H9 (cell line): ENCODE results near the gene RPA4. TPM values are rescaled to one million over a fixed set of nuclear protein-coding genes. Genes with fewer than 3 reads are reported as not detected.

ENCODE experiments used
- DNase-seq: peaks from one replicate; pipeline ENCODE4 v3.0.0-alpha.2; 2017
- H2AFZ ChIP-seq: one replicate; pipeline ENCODE4 v1.6.1; 2013; ENCODE audit warnings: mild to moderate bottlenecking, low read length, control low read depth, moderate library complexity
- H2AK5ac ChIP-seq: 2 replicates; pipeline ENCODE4 v1.6.1; 2013; ENCODE audit warnings: low read length, control low read depth, mixed read lengths; ENCODE audit not compliant: insufficient read length
- H2BK120ac ChIP-seq: one replicate; pipeline ENCODE4 v1.6.1; 2013; ENCODE audit warnings: low read depth, mild to moderate bottlenecking, low read length, control low read depth, inconsistent platforms; ENCODE audit not compliant: poor library complexity, severe bottlenecking
- H2BK12ac ChIP-seq: 2 replicates; pipeline ENCODE4 v1.6.1; 2013; ENCODE audit warnings: low read length, control low read depth, mixed read lengths, low read depth; ENCODE audit not compliant: insufficient read length
- H2BK15ac ChIP-seq: 2 replicates; pipeline ENCODE4 v1.6.1; 2013; ENCODE audit warnings: low read depth, low read length, control low read depth
- H2BK20ac ChIP-seq: one replicate; pipeline ENCODE4 v1.6.1; 2013; ENCODE audit warnings: low read depth, mild to moderate bottlenecking, low read length, control low read depth, inconsistent platforms; ENCODE audit not compliant: poor library complexity, severe bottlenecking
- H2BK5ac ChIP-seq: 2 replicates; pipeline ENCODE4 v1.6.1; 2013; ENCODE audit warnings: low read length, control low read depth, mixed read lengths; ENCODE audit not compliant: insufficient read length
- H3K14ac ChIP-seq: 2 replicates; pipeline ENCODE4 v1.6.1; 2013; ENCODE audit warnings: low read length, control low read depth; ENCODE audit not compliant: insufficient read depth
- H3K18ac ChIP-seq: 2 replicates; pipeline ENCODE4 v1.6.1; 2013; ENCODE audit warnings: low read depth, mild to moderate bottlenecking, mixed read lengths, low read length, control low read depth; ENCODE audit not compliant: insufficient read length
- H3K23ac ChIP-seq: 2 replicates; pipeline ENCODE4 v1.6.1; 2013; ENCODE audit warnings: low read length, control low read depth, mixed read lengths, low read depth; ENCODE audit not compliant: insufficient read length
- H3K23me2 ChIP-seq: 2 replicates; pipeline ENCODE4 v1.6.1; 2013; ENCODE audit warnings: low read depth, mild to moderate bottlenecking, mixed read lengths, low read length, control low read depth; ENCODE audit not compliant: insufficient read length, poor library complexity, severe bottlenecking
- H3K27ac ChIP-seq: 2 replicates; pipeline ENCODE4 v1.5.1; 2013; ENCODE audit warnings: low read length, control low read depth, mixed read lengths, low read depth; ENCODE audit not compliant: insufficient read length
- H3K27me3 ChIP-seq: 2 replicates; pipeline ENCODE4 v1.6.1; 2013; ENCODE audit warnings: low read length, control low read depth, inconsistent platforms; ENCODE audit not compliant: insufficient read depth
- H3K4ac ChIP-seq: 2 replicates; pipeline ENCODE4 v1.6.1; 2013; ENCODE audit warnings: low read depth, mild to moderate bottlenecking, control low read depth, inconsistent platforms, low read length, moderate library complexity
- H3K4me1 ChIP-seq: 2 replicates; pipeline ENCODE4 v1.6.1; 2013; ENCODE audit warnings: low read length, control low read depth, inconsistent platforms; ENCODE audit not compliant: insufficient read depth
- H3K4me2 ChIP-seq: 2 replicates; pipeline ENCODE4 v1.6.1; 2013; ENCODE audit warnings: low read length, control low read depth, mixed read lengths; ENCODE audit not compliant: insufficient read length, insufficient read depth
- H3K56ac ChIP-seq: 2 replicates; pipeline ENCODE4 v1.6.1; 2013; ENCODE audit warnings: low read depth, mild to moderate bottlenecking, mixed read lengths, low read length, control low read depth; ENCODE audit not compliant: insufficient read length
- H3K79me1 ChIP-seq: 2 replicates; pipeline ENCODE4 v1.6.1; 2013; ENCODE audit warnings: low read depth, mild to moderate bottlenecking, moderate library complexity, low read length, control low read depth, inconsistent platforms; ENCODE audit not compliant: insufficient read depth, poor library complexity, severe bottlenecking
- H3K79me2 ChIP-seq: 2 replicates; pipeline ENCODE4 v1.6.1; 2013; ENCODE audit warnings: low read length, control low read depth, inconsistent platforms; ENCODE audit not compliant: insufficient read depth
- H3K9ac ChIP-seq: 2 replicates; pipeline ENCODE4 v1.6.1; 2013; ENCODE audit warnings: low read length, control low read depth, mixed read lengths; ENCODE audit not compliant: insufficient read length; ENCODE audit errors: extremely low read depth
- H3K9me3 ChIP-seq: one replicate; pipeline ENCODE4 v1.6.1; 2013; ENCODE audit warnings: low read depth, low read length, inconsistent platforms; ENCODE audit not compliant: control insufficient read depth
- H3T11ph ChIP-seq: one replicate; pipeline ENCODE4 v1.6.1; 2013; ENCODE audit warnings: mild to moderate bottlenecking, low read length, control low read depth, inconsistent platforms
- H4K20me1 ChIP-seq: one replicate; pipeline ENCODE4 v1.6.1; 2013; ENCODE audit not compliant: control insufficient read depth, insufficient read length, insufficient read depth
- H4K5ac ChIP-seq: 2 replicates; pipeline ENCODE4 v1.6.1; 2013; ENCODE audit warnings: low read depth, mild to moderate bottlenecking, mixed read lengths, low read length, control low read depth; ENCODE audit not compliant: insufficient read length
- H4K8ac ChIP-seq: replicated peaks from 2 replicates; pipeline ENCODE4 v1.6.1; 2013; ENCODE audit warnings: low read length, control low read depth, mixed read lengths, low read depth; ENCODE audit not compliant: insufficient read length
- H4K91ac ChIP-seq: 2 replicates; pipeline ENCODE4 v1.6.1; 2013; ENCODE audit warnings: low read depth, mild to moderate bottlenecking, moderate library complexity, mixed read lengths, low read length, control low read depth; ENCODE audit not compliant: insufficient read length
- H3K27ac Mint-ChIP-seq, 3 experiments: 2 replicates in 2 of 3; 3 replicates in 1 of 3; pipeline ENCODE4 v1.8.0; 2020 to 2021; ENCODE audit warnings: mixed read lengths in 3 of 3, mild to moderate bottlenecking in 1 of 3, moderate library complexity in 1 of 3
- H3K27me3 Mint-ChIP-seq: 2 replicates; pipeline ENCODE4 v1.8.0; 2021; ENCODE audit warnings: low read depth, mild to moderate bottlenecking, moderate library complexity, mixed read lengths
- H3K36me3 Mint-ChIP-seq, 3 experiments: 2 replicates in 2 of 3; 3 replicates in 1 of 3; pipeline ENCODE4 v1.8.0; 2020 to 2021; ENCODE audit warnings: low read depth in 3 of 3, mixed read lengths in 3 of 3; ENCODE audit not compliant: insufficient read depth in 1 of 3
- H3K4me1 Mint-ChIP-seq, 2 experiments: 2 replicates each; pipeline ENCODE4 v1.8.0; 2020; ENCODE audit warnings: mixed read lengths in 2 of 2
- H3K4me3 Mint-ChIP-seq, 2 experiments: 2 replicates in 1 of 2; 3 replicates in 1 of 2; pipeline ENCODE4 v1.8.0; 2020 to 2021; ENCODE audit warnings: mild to moderate bottlenecking in 2 of 2, mixed read lengths in 2 of 2, moderate library complexity in 1 of 2
- H3K9me3 Mint-ChIP-seq, 2 experiments: 2 replicates in 1 of 2; 3 replicates in 1 of 2; pipeline ENCODE4 v1.8.0; 2020; ENCODE audit warnings: mild to moderate bottlenecking in 2 of 2, mixed read lengths in 2 of 2, moderate library complexity in 1 of 2
- WGBS: extraction: QIAGEN DNeasy Blood & Tissue Kit; methylation state at CpG from one replicate; pipeline ENCODE4 v1.1.7; 2013; ENCODE audit warnings: missing lambda C conversion rate, low lambda C conversion rate, mixed read lengths; ENCODE audit not compliant: insufficient read length; ENCODE audit errors: extremely low coverage; 5-methylcytosine and 5-hydroxymethylcytosine counted together
- total RNA-seq: library from RNA; stranded (reverse); gene quantifications from 2 replicates; pipeline ENCODE4 v1.2.1, GENCODE V29; 2021
- TF ChIP-seq, protein P1 (sequence below): fragments of 200-600 bp; sonication (generic); conservative IDR thresholded peaks from 3 replicates; pipeline ENCODE4 v1.8.0; 2021; ENCODE audit warnings: antibody characterized with exemption, mild to moderate bottlenecking

RPA4 gene
- total RNA-seq, 1 experiment from 2014 or later: 1.0 TPM

DNA sequence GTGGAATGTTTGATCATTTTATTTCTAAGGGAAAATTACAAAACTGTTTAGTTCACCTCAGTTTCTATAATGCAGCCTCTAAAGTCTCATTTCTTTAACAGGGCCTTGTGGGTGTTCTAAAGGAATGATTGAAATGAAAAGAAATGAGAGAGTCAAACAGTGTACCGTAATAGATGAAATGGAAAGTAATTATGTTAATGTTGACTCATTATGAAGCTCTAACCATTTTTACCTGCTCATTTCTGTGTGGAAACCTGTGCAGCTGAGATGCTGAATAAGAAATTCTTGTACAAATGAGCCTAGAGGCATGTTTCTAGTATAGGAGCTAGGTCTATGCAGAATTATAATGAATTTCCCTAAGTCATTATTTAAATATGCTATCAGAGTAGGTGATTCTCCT lies 45.2 kb upstream of the RPA4 start:
- H3K36me3 Mint-ChIP-seq: no peaks in the 10 kb centered on the region

More for the DNA sequence above, 45.2 kb upstream of the RPA4 start:
- H3K14ac ChIP-seq: no peak overlapping the region
- H3K4me1 Mint-ChIP-seq: peaks cover 43 to 49% of the 10 kb centered on the region in 2 experiments
- H2BK120ac ChIP-seq: no peak overlapping the region
- no peak overlapping the region for H3K18ac ChIP-seq
- no peak overlapping the region for H2AFZ ChIP-seq
- no peak overlapping the region for H4K8ac ChIP-seq
- no peak overlapping the region for H2BK12ac ChIP-seq
- TF ChIP-seq, protein P1, sequence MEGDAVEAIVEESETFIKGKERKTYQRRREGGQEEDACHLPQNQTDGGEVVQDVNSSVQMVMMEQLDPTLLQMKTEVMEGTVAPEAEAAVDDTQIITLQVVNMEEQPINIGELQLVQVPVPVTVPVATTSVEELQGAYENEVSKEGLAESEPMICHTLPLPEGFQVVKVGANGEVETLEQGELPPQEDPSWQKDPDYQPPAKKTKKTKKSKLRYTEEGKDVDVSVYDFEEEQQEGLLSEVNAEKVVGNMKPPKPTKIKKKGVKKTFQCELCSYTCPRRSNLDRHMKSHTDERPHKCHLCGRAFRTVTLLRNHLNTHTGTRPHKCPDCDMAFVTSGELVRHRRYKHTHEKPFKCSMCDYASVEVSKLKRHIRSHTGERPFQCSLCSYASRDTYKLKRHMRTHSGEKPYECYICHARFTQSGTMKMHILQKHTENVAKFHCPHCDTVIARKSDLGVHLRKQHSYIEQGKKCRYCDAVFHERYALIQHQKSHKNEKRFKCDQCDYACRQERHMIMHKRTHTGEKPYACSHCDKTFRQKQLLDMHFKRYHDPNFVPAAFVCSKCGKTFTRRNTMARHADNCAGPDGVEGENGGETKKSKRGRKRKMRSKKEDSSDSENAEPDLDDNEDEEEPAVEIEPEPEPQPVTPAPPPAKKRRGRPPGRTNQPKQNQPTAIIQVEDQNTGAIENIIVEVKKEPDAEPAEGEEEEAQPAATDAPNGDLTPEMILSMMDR: no peak
- no peaks in the 10 kb centered on the region for H3K27me3 Mint-ChIP-seq
- DNase-seq: no peak
- no peaks in the 10 kb centered on the region for H3K9me3 Mint-ChIP-seq
- H3K56ac ChIP-seq: no peak overlapping the region
- H3K27ac ChIP-seq: no peak overlapping the region
- H3K79me2 ChIP-seq: no peaks in the 10 kb centered on the region
- H4K20me1 ChIP-seq: no peaks in the 10 kb centered on the region
- H3T11ph ChIP-seq: no peak overlapping the region
- H4K5ac ChIP-seq: no peak overlapping the region
- no peak overlapping the region for H3K27ac Mint-ChIP-seq
- no peak overlapping the region for H3K4ac ChIP-seq
- no peaks in the 10 kb centered on the region for H3K23me2 ChIP-seq
- H2BK20ac ChIP-seq: no peak overlapping the region
- no peaks in the 10 kb centered on the region for H3K9me3 ChIP-seq
- H3K27me3 ChIP-seq: no peaks in the 10 kb centered on the region
- no peak overlapping the region for H3K4me2 ChIP-seq
- WGBS: 100% methylated on average over 1 of the region's 1 CpG
- H3K23ac ChIP-seq: no peak overlapping the region
- no peak overlapping the region for H2AK5ac ChIP-seq
- no peaks in the 10 kb centered on the region for H3K79me1 ChIP-seq
- no peak overlapping the region for H3K4me3 Mint-ChIP-seq
- no peaks in the 10 kb centered on the region; the same call in 1 of the 2 replicates for H3K4me1 ChIP-seq
- no peak overlapping the region for H2BK15ac ChIP-seq
- no peak overlapping the region for H3K9ac ChIP-seq
- no peak overlapping the region for H4K91ac ChIP-seq
- no peak overlapping the region for H2BK5ac ChIP-seq
